Measurements from ENCODE around the gene PDGFB. TPM values are rescaled to one million over a fixed set of nuclear protein-coding genes. Genes with fewer than 3 reads are reported as not detected.

PDGFB gene
- total RNA-seq, 1 donor from 2014 or later: 16.2 TPM

DNA sequence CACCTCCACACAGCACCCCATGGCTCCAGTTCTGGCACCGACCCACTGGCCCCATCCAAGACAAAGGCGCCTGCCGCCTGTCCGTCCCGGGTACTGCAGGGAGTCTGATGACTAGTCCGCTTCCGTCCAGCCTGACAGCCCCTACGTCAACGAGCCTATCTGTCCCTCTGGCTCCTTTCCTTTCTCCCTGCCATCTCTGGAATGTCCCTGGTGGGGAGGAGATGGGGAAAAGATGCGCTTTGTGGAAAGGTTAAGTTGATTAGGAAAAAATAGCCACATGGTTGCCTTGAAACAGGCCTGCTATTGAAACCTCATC, 10.4 kb downstream of the PDGFB start:
- ATAC-seq (ENCODE audit: poor library complexity): peak; percentile 65
- intact Hi-C loops (cut with DNase I): loop anchor here (5.0 kb wide), 1 partner anchor 68 kb away; no protein-coding TSS in a partner anchor
- peak; percentile 77 for DNase-seq

DNA sequence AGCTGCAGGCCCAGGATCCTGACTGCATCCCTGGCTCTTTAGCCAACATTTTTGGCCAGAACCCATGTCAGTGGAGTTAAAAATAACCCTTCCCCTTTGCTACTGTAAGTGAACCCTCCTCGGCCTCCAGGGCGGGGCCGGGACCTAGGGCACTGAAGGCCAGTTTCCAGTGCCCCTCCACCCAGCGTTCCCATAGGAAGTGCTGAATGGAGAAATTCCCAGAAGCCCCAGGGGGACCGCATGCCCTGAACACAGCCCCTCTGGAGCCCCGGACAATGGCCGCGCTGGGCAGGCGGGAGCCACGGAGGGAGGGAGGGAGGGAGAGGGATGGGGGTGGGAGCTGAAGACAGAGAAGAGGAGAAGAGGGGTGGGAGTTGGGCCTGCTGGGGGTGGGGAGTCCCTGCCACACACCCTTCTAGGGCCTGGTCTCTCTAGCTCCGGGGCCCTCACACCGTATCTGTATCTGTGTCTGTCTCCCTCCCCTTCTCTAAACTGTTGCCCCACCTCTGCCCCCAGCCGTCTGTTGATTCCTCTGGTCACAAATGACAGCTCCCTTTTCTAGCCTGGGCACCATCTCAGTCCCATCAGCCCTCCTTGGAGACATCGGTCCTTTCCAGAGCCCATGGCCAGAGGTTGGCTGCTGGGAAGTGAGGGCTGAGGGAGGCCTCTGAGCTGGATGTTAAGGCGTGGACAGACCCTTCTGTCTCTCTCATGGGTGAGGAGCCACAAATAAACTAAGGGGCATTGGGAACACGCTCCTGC, 10.9 kb downstream of the PDGFB start:
- peak; percentile 78 for DNase-seq
- intact Hi-C loops (cut with DNase I): loop anchor here (5.0 kb wide), 1 partner anchor 68 kb away; no protein-coding TSS in a partner anchor
- ATAC-seq (ENCODE audit: poor library complexity): peak; percentile 64

DNA sequence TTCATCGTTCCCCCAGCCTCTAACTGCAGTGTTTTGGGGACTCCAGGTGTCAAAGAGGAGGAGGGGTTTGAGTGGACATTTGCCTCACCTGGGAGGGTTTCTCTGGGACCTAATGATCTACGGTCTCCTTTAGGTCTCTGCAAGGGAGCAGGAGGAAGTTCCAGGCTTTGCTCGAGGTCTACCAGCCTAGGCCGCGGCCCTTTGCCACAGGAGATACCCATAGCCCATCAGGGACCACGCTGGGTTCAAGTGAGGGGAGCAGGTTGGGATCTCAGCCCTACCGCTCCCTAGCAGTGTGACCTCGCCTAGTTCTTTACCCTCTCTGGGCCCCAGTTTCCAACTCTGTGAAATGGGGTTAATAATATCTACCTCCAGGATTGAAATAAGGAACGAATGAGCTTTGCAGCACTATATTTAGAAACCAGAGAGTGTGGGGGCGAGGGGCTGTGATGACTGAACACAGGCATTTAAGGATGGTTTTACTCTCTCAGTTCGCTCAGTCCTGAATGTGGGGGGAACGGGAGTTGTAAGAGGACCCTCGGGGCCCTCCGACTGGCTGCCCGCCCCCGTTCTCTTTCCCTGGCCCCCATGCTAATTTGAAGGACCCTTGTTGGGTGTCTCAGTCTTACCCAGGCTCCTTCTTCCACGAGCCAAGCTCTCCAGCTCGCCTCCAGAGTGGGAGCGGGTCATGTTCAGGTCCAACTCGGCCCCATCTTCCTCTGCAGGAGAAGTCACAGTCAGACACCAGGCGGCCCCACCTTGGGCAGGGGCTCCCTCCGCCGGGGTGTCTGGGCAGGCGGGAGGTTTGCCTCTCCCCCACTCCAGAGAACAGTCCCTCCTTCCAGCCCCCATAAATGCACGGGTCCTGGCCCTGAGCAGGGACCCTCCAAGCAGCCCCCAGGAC, 11.7 kb downstream of the PDGFB start:
- no peak for ATAC-seq (ENCODE audit: poor library complexity)
- intact Hi-C loops (cut with DNase I): loop anchor here (5.0 kb wide), 1 partner anchor 69 kb away; no protein-coding TSS in a partner anchor
- DNase-seq: no peak

DNA sequence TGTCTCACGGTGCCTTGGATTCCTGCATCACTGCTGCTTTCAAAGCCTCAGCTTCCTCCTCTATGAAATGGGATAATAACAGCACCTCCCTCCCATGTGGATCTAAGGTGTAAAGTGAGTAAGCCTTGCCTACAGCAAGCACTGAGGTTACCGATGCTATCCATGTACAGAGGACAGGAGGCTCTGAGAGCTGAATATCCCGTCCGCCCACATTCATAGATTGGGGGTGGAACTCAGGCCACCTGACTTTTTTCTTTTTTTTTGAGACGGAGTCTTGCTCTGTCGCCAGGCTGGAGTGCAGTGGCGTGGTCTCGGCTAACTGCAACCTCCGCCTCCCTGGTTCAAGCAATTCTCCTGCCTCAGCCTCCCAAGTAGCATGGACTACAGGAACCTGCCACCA, 12.5 kb downstream of the PDGFB start:
- ATAC-seq (ENCODE audit: poor library complexity): no peak
- no peak for DNase-seq
- intact Hi-C loops (cut with DNase I): loop anchor here (5.0 kb wide), 1 partner anchor 70 kb away; no protein-coding TSS in a partner anchor

DNA sequence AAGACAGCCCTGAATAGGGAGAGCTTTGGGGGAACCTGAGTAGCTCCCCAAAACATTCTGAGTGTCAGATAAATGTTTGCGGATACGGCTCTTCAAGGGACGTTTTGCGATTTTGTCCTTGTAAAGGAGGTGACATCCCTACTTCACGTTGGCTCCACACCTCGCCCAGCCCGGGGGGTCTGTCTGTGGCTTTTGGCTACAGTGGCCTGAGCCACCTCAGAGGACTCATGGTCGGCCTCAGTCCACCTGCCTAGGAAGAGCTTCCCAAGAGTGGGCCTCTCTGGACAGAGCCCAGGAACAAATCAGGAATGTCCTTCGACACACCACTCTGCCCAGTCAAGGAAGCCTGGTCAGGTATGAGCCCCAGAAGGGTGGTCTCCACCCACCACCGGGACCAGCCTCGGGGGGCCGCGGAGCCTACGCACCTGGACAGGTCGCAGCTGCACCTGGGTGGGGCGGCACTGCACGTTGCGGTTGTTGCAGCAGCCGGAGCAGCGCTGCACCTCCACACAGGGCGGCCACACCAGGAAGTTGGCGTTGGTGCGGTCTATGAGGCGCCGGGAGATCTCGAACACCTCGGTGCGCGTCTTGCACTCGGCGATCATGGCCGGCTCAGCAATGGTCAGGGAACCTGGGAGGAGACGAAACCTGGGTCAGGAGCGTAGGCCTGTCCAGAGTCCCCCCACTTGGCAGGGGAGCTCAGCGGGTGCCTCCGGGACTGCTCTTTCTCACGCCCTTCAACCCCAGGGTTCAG, 13.4 kb downstream of the PDGFB start:
- no peak for DNase-seq
- intact Hi-C loops (cut with DNase I): loop anchor here (5.0 kb wide), 1 partner anchor 71 kb away; no protein-coding TSS in a partner anchor
- no peak for ATAC-seq (ENCODE audit: poor library complexity)

DNA sequence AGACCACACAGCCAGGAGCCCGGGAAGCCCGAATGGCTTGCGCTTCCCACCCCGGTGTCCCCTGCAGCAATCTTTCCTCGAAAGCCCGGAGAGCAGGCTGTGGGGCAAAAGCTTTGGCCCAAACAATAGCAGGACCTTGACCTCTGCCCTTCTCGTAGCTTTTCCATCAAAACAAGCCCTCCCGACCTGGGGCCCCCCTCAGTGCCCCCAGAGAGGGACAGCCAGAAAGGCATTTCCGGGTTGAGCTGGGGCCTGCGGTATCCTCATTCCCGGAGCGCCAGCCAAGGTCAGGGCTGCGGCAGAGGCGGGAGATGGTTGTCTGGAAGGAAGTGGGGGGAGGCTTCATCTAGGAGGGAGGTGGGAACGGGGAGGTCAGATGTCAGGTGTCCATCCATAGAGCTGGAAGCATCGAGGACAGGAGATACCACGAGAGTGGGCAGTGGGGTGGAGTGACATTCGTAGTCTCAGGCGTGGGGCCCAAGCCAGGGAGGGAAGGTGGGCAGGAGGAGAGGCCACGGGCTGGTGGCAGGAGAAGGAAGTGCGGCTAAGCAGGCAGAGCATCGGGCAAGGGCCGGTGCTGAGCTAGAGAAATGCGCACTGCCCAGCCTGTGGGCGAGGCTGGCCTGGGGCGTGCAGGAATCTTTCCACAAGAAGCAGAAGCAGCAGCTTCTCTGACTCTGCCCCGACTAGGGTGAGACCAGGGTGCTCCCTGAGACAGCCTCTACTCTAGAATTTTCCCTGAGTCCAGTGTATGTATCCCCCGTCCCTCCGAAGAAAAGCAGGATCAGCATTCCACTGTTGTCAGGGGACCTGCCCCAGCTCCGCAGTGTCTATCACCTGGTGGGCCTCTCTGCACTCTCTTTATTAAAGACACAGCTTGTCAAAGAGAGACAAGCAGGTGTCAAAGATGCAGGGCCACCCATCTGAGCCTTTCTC, 14.3 kb downstream of the PDGFB start:
- DNase-seq (peak; percentile 64), ATAC-seq (ENCODE audit: poor library complexity) (no peak)
- intact Hi-C loops (cut with DNase I): loop anchor here (5.0 kb wide), 1 partner anchor 72 kb away; no protein-coding TSS in a partner anchor

DNA sequence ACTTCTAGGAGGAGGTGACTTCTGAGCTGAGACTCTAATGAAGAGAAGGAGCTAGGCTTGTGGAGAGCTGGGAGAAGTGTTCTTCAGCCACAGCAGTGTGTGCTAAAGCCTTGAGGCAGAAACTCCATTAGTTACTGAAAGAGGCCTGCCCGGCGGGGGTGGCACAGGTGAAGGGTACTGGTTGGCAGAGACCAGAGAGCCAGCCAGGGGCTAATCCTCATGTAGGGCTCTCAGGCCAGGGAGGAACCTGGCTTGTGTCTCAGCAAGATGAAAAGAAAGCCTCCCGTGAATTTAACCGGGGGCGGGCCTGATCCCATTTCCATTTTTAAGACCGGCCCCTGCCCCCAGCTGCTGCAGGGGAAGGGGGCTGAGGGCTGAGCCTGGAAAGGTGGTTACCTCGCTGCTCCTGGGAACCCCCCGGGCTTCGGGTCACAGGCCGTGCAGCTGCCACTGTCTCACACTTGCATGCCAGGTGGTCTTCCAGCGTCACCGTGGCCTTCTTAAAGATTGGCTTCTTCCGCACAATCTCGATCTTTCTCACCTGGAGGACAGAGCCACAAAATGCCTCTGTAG, 15.0 kb downstream of the PDGFB start:
- DNase-seq: no peak
- no peak for ATAC-seq (ENCODE audit: poor library complexity)
- intact Hi-C loops (cut with DNase I): loop anchor here (5.0 kb wide), 1 partner anchor 73 kb away; no protein-coding TSS in a partner anchor

DNA sequence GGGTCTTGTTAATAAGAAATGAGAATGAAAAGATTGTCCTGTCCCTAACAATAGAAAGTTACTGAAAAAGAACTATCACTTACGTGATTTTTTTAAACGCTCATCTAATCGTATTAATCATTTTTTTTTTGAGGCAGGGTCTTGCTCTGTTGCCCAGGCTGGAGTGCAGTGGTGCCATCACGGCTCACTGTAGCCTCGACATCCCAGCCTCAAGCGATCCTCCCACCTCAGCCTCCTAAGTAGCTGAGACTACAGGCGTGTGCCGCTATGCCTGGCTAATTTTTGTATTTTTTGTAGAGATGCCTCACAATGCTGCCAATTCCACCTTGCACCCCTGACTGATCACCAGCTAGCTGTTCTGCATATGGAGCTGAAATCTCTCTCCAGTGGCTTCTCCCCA, 15.7 kb downstream of the PDGFB start:
- intact Hi-C loops (cut with DNase I): no loop called here
- DNase-seq: no peak
- ATAC-seq (ENCODE audit: poor library complexity): no peak

DNA sequence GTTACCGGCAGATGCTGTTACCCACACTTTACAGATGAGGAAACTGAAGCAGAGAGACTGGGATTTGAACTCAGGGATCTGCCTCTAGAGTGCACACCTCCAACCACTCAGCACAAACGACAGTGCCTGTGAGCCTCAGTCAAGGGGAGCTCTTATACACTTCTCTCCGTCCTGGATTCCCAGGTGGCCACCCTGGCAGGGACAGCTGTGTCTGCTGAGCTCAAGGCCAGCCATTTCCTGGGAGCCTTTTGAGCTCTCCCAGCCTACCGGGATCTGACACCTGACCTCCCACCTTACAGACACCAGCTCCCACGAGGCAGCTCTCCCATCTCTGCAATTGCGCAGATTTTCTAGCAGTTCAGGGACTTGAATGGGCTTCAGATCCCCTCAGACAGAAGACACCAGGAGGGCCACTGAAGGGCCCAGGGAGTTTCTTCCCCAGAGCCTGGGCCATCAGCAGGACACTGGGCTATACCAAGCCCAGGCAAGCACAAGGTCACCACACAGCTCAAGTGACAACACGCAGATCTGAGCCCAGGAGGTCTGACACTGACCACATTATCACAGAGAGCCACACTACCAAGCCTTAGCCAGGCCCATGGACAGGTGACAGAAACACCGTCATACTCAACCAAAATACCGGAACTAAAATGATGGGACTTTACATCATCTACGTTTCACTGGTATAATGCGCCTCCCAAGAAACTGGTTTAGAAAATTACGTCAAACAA, 17.1 kb downstream of the PDGFB start:
- intact Hi-C loops (cut with DNase I): no loop called here
- ATAC-seq (ENCODE audit: poor library complexity) (no peak), DNase-seq (no peak)

DNA sequence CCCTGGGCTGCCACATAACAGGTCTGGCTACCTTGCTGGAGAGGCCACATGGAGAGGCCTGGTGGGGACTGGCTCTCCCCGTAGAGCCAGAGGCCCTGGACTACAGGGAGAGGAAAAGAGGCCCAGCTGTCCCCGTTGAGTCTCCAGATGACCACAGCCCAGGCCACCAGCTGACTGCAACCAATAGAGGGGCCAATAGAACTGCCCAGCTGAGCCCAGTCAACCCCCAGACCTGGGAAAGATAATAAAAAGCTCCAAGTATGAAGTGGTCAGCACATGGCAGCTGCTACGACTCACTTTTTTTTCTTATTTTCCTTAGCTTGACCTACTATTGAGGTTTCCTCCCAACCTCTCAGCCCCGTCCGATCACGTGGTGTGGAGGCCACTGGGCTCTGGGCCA, 18.4 kb downstream of the PDGFB start:
- ATAC-seq (ENCODE audit: poor library complexity) (no peak), DNase-seq (no peak)
- intact Hi-C loops (cut with DNase I): no loop called here

DNA sequence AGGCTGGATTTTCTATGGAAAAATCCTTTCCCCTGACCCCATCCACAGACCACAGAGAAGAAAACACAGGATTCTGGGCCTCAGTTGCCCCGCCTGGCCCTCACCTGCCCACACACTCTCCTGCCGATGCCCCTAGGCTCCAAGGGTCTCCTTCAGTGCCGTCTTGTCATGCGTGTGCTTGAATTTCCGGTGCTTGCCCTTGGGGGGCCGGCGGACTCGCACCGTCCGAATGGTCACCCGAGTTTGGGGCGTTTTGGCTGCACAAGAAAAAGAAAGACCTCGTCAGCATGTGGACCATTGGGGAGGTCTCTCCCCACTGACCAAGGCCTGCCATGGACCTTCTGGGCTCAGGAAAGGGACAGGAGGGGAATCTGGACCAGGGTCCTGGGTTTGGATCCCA, 19.2 kb downstream of the PDGFB start:
- intact Hi-C loops (cut with DNase I): no loop called here
- DNase-seq (no peak), ATAC-seq (ENCODE audit: poor library complexity) (no peak)

DNA sequence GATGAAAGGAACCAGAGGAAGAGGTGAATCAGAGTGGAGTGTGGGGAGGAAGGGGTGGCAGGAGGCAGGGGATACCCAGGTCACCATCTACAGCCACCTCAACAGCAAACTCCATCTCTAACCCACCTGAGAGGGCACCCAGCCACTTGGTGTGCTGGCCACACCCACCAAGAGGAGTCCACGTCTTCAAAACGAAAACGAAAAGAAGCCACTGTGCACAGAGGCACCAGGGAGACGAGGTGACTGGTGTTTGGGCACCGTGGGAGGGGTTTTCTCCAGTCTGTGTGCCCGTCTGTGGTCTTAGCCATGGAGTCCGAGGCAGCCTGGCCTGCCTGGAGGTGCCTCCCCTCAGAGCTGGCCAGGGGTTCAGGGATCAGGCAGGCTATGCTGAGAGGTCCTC, 20.2 kb downstream of the PDGFB start:
- intact Hi-C loops (cut with DNase I): no loop called here
- DNase-seq (peak; percentile 19), ATAC-seq (ENCODE audit: poor library complexity) (no peak)

DNA sequence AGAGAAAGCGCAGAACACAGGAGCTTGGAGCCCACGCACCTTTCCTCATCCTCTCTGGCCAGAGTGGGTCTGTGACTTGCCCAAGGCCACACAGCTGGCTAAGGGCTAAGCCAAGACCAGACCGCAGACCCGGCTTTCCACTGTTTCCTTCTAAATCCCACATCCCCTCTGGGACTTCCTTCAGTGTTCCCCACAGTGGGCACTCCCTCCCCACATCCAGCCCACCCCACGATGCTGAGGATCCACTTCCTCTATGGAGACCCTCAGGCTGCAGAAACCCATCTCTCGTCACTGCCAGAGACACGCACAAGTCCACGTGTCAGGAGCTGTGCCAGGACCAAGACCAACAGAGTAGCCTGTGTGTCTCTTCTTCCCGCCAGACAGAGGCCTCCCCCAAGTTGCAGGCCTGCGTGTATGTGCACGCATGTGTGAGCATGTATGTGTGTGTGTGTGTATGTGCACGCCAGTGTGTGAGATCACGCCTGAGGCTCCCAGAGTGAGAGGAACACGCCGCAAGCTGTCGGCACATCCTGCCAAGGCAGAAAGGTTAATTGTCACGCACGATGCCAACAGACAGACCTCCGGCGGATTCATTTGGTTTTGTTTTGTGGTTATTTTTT, 21.6 kb downstream of the PDGFB start:
- ATAC-seq (ENCODE audit: poor library complexity) (no peak), DNase-seq (peak; percentile 37)
- intact Hi-C loops (cut with DNase I): no loop called here

DNA sequence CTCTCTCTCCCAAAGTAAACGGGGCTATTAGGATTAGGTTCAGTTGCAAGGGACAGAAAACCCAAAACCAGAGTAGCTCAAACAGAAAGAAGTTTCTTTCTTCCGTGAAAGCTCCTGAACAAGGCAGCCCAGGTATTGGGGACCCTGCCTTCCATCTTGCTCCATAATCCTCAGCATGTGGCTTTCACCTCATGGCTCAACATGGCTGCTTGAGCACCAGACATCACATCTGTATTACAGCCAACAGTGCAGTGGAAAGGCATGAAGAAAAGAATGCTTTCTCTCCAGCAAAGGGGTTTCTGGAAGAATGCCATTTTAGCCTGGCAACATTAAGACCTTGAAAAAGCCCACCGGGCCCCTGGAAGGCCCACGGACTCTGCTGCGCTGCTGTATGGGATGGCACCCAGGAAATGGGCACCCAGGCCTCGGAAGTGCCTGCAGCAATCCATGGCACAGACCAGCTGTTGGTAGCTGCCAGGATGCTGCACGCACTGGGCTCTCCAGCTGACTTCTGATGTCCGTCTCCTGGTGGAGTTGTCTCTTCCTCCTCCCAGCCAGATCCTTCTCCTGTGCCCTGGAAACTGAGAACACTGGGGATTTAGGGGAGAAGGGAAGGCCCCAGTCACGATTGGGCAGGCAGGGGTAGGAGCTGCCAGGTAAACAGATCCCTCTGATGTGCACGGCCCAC, 22.6 kb downstream of the PDGFB start:
- no peak for ATAC-seq (ENCODE audit: poor library complexity)
- intact Hi-C loops (cut with DNase I): no loop called here
- DNase-seq: peak; percentile 22

DNA sequence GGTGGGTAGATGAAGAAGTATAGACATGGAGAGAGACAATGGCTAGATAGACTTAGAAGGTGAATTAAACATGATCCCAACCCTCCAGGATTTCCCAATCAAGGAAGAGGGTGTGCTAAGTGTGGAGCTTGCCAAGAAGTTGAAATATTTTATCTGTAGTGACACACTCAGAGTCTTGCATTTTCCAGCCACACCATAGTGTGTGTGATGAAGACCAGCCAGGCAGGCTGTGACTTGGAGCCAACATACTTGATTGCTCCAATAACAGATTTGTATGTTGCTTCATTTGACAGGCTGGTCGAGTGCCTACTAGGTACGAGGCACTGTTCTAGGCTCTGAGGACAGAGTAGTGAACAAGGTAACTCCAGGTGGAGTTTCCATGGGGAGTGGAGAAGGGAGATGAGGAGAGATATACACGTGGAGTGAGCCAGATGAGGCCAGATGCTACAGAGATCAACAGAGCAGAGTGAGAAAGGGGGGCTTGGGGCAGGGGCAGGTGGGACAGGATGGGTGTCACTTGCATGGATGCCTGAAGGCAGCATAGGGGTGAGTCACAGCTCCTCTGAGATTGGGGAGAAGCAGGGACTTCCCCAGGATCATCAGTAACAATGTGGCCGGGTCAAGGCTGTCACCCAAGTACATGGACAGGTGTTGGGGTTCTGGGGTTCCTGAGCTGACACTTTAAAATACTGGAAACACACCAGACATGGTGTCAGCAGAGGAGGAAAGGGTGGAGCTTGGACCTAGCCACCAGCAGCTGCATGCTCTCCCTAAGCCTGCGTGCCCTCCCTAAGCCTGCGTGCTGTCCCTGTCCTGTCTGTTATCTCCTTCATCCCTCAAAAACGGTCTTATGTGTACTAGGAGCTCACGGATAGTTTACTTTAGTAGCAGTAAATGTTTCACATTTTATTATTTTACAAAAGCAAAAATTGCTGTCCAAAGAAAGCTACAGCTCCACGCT, 23.6 kb downstream of the PDGFB start:
- DNase-seq (peak; percentile 38), ATAC-seq (ENCODE audit: poor library complexity) (peak; percentile 79)
- intact Hi-C loops (cut with DNase I): no loop called here

Data from Right ventricle myocardium superior (tissue), 1 donor.